Left lobe of liver (tissue), 2 donors: ENCODE data around the gene CEMIP2. TPM values are rescaled to one million over a fixed set of nuclear protein-coding genes. Genes with fewer than 3 reads are reported as not detected.
"Not testable (repeated sequence)": the region's sequence is repeated elsewhere in the genome, so short reads cannot be mapped to it uniquely, and the experiment has no call there.

Experiments
- ATAC-seq: fragments of 200-7000 bp; cut with Tn5 transposase; one replicate; pipeline ENCODE4 v1.9.1; 2020; ENCODE audit warnings: mild to moderate bottlenecking, moderate library complexity
- DNase-seq: peaks from one replicate; pipeline ENCODE4 v3.0.0-alpha.2; 2020; ENCODE audit warnings: low spot score
- total RNA-seq: library from RNA; stranded (reverse); gene quantifications from one replicate; pipeline ENCODE4 v1.2.1, GENCODE V29; 2021
- donor health status: DM: no; HTN: no; CAD: no; lungs with moderate emphysema.
- donor health status: DM: no; HTN: yes; CAD: no.

The CEMIP2 gene, protein sequence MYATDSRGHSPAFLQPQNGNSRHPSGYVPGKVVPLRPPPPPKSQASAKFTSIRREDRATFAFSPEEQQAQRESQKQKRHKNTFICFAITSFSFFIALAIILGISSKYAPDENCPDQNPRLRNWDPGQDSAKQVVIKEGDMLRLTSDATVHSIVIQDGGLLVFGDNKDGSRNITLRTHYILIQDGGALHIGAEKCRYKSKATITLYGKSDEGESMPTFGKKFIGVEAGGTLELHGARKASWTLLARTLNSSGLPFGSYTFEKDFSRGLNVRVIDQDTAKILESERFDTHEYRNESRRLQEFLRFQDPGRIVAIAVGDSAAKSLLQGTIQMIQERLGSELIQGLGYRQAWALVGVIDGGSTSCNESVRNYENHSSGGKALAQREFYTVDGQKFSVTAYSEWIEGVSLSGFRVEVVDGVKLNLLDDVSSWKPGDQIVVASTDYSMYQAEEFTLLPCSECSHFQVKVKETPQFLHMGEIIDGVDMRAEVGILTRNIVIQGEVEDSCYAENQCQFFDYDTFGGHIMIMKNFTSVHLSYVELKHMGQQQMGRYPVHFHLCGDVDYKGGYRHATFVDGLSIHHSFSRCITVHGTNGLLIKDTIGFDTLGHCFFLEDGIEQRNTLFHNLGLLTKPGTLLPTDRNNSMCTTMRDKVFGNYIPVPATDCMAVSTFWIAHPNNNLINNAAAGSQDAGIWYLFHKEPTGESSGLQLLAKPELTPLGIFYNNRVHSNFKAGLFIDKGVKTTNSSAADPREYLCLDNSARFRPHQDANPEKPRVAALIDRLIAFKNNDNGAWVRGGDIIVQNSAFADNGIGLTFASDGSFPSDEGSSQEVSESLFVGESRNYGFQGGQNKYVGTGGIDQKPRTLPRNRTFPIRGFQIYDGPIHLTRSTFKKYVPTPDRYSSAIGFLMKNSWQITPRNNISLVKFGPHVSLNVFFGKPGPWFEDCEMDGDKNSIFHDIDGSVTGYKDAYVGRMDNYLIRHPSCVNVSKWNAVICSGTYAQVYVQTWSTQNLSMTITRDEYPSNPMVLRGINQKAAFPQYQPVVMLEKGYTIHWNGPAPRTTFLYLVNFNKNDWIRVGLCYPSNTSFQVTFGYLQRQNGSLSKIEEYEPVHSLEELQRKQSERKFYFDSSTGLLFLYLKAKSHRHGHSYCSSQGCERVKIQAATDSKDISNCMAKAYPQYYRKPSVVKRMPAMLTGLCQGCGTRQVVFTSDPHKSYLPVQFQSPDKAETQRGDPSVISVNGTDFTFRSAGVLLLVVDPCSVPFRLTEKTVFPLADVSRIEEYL (N-terminal part only)
- 43.3 TPM for total RNA-seq

- peak; percentile 81 for ATAC-seq
- peak; percentile 93 for DNase-seq
Measured at GRCh38 chr9:71768388-71769174, at the start of gene CEMIP2. CEMIP2 (minus strand) TSS chr9:71768513; CDS start chr9:71750373, 18,140 bp downstream.

GRCh38 chr9:71816916-71817451, 48.7 kb upstream of the CEMIP2 start:
- ATAC-seq, result peak; percentile 50
- no peak for DNase-seq

GRCh38 chr9:71814815-71815214, 46.5 kb upstream of the CEMIP2 start:
- ATAC-seq (no peak), DNase-seq (no peak)

DNA sequence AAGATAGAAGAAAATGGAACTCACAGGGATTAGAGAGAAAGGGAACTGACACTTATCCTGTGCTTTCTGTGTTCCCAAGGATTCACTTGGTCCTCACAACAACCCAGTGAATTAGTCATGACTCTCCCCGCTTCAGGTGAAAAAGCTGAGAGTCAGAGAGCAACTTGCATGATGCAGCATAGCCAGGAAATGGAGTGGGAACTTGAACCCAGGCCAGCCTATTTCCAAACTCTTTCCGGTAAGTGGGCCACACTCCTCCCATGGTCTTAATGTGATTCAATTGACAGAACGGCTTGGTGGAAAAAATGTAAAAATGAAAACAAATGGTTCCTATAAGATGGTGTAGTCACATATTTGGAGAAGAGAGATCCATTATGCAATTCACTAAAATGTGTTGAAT, 45.9 kb upstream of the CEMIP2 start:
- ATAC-seq (no peak), DNase-seq (no peak)

DNA sequence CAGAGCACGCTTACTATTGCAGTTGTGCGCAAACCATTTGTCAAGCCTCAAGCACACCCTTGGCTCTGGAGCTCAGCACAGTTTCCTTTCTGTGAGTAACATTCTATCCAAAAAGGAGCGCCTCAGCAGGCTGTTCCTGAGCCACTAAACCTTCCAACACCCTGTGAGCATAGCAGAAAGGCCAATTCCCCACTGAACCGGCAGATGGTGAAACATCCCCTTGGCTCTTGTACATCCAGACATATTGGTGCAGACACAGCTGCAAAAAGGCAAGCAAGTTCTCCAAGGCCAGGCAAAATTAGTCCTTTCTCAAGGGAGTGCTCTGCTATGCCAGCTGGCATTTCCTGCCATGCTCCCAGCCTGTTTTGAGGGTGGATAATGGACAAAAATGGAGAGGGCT, 44.1 kb upstream of the CEMIP2 start:
- ATAC-seq, result no peak
- no peak for DNase-seq

GRCh38 chr9:71808068-71808467, 39.8 kb upstream of the CEMIP2 start:
- DNase-seq (no peak), ATAC-seq (no peak)

- ATAC-seq (peak; percentile 100), DNase-seq (peak; percentile 71)
Measured at GRCh38 chr9:71806901-71807307, 38.6 kb upstream of the CEMIP2 start.

GRCh38 chr9:71805096-71805495, 36.8 kb upstream of the CEMIP2 start:
- ATAC-seq, DNase-seq: not testable (repeated sequence)

DNA sequence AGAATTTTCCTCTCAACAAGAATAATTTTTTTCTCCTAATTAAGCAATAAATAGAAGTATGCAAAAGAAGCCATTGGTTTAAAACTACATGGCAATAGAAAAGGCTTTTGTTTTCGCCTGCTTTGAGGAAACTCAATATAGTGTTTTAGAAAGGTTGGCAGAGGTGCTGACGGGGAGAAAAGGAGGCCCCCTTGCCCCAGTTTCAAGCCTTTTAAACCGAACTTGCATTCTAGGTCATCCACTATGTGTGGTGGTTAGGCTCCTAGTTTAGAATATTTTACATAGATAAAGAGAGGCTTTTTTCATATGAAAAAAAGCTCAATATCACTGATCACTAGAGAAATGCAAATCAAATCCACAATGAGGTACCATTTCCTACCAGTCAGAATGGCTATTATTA, 33.5 kb upstream of the CEMIP2 start:
- DNase-seq (no peak), ATAC-seq (no peak)

DNA sequence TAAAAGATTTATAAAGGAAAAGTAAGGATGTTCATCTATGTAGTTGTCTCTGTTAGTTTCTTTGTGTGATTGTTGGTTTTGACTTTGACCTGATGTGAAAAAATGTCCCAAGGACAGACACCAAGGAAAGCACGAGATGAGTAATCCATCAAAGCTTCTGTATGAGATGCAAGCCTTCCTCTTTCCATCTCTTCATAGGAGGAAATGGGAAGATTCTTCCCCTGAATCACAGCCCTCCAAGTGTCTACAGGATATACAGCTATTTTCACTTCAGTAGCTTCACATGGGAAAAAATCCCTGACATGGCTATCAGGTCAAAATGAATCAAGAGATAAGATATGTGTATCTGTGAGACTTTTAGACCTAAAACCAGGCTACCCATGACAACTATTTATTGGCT, 29.0 kb upstream of the CEMIP2 start:
- no peak for ATAC-seq
- no peak for DNase-seq

GRCh38 chr9:71796100-71796767, 27.9 kb upstream of the CEMIP2 start:
- DNase-seq, result no peak
- ATAC-seq, result no peak

DNA sequence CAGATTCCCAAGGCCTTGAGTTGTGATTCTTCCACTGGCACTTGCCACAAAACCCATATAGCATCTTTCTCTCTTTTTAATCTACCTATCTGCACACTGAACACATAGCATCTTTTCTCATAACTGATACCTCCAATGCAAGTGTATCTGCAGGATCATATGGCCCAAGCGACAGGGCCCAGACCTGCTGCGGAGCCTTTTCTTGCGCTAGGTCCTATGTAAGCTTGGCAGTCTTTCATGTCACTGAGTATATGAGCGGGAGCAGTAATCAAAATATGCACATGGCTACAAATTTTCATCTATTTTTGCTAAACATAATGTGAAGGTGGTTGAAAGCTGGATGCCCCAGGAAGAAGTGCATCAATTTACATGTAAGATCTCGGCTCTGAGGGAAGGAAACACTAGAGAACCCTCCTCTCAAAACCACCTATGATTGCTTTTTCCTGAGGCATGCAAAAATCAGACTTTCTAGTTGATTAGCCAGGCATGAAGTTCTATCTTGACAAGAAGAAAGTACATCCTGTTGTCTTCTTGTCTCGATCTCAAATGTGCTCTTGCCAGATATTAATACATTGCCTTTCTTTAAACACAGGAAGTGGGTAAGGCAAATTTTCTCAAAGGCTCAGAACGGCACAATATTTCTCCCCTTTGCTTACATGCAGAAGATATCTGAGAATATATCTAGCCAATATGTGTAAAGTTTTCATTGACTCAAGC, 26.9 kb upstream of the CEMIP2 start:
- DNase-seq (no peak), ATAC-seq (no peak)

DNA sequence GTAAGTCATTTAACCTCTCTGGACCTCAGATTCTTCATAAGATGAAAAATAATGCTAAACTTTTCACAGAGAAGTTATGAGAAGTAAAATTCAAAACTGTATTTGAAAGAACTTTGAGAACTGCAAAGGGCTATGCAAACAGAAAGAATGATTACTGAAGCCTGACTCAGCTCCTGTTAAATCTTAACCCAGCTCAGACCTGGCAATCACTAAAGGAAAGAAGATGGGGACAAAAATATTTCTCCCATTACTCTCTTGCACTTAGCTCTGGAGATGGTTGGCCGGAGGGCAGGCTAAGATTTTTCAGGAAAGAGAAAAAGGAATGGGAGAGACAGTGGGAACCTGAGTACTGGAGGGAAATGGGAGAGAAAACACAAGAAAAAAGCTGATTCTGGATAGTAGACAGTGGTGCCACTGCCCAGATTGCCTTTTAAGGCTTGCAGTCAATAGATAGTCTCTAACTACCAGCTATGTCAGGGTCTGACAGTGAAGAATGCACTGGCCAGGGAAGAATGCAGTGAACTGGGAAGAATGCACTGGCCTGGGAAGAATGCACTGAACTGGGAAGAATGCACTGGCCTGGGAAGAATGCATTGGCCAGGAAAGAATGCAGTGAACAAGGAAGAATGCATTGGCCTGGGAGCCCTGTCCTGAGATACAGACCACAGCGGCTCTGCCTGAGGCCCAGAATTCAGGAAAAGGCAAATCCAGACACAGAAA, 25.2 kb upstream of the CEMIP2 start:
- no peak for DNase-seq
- peak; percentile 88 for ATAC-seq

DNA sequence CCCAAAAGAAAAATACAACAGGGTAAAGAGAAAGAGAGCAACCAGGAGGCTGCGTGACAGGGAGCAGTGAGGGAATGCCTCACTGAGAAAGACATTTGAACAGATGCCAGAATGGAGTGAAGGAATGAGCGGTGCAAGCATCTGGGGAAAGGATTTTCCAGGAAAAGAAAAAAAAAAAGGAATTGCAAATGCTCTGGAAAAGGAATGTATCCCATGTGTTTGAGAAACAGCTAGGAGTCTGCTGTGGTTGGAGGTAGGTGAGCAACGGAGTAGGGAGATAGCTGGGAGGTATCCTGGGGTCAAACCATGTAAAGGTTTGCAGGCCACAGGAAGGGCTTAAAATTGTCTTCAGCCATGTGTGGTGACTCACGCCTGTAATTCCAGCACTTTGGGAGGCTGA, 23.6 kb upstream of the CEMIP2 start:
- no peak for ATAC-seq
- DNase-seq, result no peak

GRCh38 chr9:71790296-71790695, 22.0 kb upstream of the CEMIP2 start:
- DNase-seq (no peak), ATAC-seq (no peak)

GRCh38 chr9:71783120-71783523, 14.8 kb upstream of the CEMIP2 start:
- ATAC-seq (peak; percentile 47), DNase-seq (no peak)

DNA sequence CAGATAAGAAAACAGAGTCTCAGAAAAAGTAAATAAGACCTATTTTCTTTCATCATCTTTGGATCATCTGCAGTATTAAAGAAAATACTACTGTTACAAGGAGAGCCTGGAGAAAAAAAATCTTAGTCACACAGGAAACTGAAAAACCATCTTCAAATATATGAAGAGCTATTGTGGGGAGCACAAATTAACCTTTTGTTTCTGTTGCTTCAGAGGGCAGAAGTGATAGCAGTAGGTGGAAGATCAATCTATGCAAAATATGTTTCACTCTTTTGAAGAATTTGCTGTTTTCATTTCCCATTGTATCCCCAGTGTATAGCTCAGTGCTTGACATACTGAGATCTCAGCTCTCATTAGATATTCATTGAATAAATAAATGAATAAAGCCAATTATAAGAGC, 13.1 kb upstream of the CEMIP2 start:
- ATAC-seq, result no peak
- DNase-seq, result no peak

DNA sequence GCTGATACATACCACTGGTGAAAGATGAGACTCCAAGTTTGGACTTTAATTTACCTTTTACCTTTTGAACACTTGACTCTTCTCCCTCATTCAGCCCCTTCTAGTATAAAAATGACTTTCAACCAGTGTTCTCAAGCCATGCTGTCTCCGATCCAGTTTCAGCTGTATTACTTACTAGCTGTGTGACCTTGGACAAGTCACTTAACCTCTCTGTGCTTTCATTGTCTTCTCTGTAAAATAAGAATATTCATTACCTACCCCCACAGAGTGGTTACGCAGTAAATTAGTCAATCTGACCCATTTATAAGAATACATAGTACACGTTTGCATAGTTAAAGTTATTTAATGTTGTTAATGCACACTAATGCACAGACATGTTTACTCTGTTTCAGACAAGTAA, 12.6 kb upstream of the CEMIP2 start:
- no peak for ATAC-seq
- DNase-seq, result no peak
